A549 (cell line): Measurements from ENCODE around the gene TEX51. TPM values are rescaled to one million over a fixed set of nuclear protein-coding genes. Genes with fewer than 3 reads are reported as not detected.

Source experiments
- ATAC-seq, 2 experiments: fragments of 200-7000 bp in 1 of 2; fragments of >200 bp in 1 of 2; cut with Nextera tagmentation in 1 of 2; cut with Tn5 transposase in 1 of 2; 3 replicates each; pipeline versions ENCODE4 v1.8.0 to v1.9.1; 2018 to 2020; ENCODE audit warnings: mild to moderate bottlenecking in 1 of 2, moderate library complexity in 1 of 2
- CTCF ChIA-PET: fragments of 300-600 bp; sonication (Branson Sonifier 250); formaldehyde crosslinking; extraction: SDS; loops from one replicate; lab custom pipeline; 2021; ENCODE audit warnings: antibody characterized with exemption, inconsistent platforms; lab: Yijun Ruan, JAX
- POLR2A ChIA-PET: fragments of 350-600 bp; formaldehyde crosslinking; extraction: SDS; loops from one replicate; lab custom pipeline; 2021; ENCODE audit warnings: antibody characterized with exemption, inconsistent platforms; lab: Yijun Ruan, JAX
- DNase-seq, 2 experiments: peaks; one replicate each; pipeline versions ENCODE4 v3.0.0 to v3.0.0-alpha.2; 2011 to 2016; ENCODE audit warnings: low read depth in 1 of 2, low spot score in 1 of 2
- FAIRE-seq: peaks from 2 replicates; lab custom pipeline; 2011; peaks lifted over from hg19 to GRCh38; lab: Jason Lieb, UNC
- H3K27ac ChIP-seq, 2 experiments: fragments of >200 bp; sonication (Bioruptor Twin); formaldehyde crosslinking; 3 replicates each; pipeline ENCODE4 v1.5.1; 2016 to 2017
- H3K4me1 ChIP-seq: fragments of >200 bp; sonication (Bioruptor Twin); formaldehyde crosslinking; 3 replicates; pipeline ENCODE4 v1.6.1; 2016
- H3K4me2 ChIP-seq: fragments of >200 bp; sonication (Bioruptor Twin); formaldehyde crosslinking; 3 replicates; pipeline ENCODE4 v1.6.1; 2016
- H3K4me3 ChIP-seq: fragments of >200 bp; sonication (Bioruptor Twin); formaldehyde crosslinking; 3 replicates; pipeline ENCODE4 v1.5.1; 2016
- H3K9me3 ChIP-seq: fragments of >200 bp; sonication (Bioruptor Twin); formaldehyde crosslinking; 3 replicates; pipeline ENCODE4 v1.6.1; 2016
- BHLHE40 ChIP-seq: IDR thresholded peaks from 2 replicates; pipeline ENCODE4 v1.6.1; 2012; ENCODE audit warnings: low read depth, low read length, inconsistent platforms
- CBX8 ChIP-seq: fragments of 200-600 bp; sonication (generic); IDR thresholded peaks from 2 replicates; pipeline ENCODE4 v1.6.1; 2016
- CHD4 ChIP-seq: fragments of 200-600 bp; sonication (generic); IDR thresholded peaks from 2 replicates; pipeline ENCODE4 v1.6.1; 2016; ENCODE audit warnings: antibody characterized with exemption, mild to moderate bottlenecking, borderline replicate concordance
- CTCF ChIP-seq: fragments of >200 bp; sonication (Bioruptor Twin); formaldehyde crosslinking; IDR thresholded peaks from 3 replicates; pipeline ENCODE4 v1.5.1; 2016
- FOSL2 ChIP-seq, 2 experiments: fragments of 450-650 bp in 1 of 2; fragments of >200 bp in 1 of 2; sonication (Bioruptor Twin) in 1 of 2; formaldehyde crosslinking; IDR thresholded peaks; 2 replicates each; pipeline versions ENCODE4 v1.5.0 to v1.6.1; 2016 to 2020; ENCODE audit warnings: mild to moderate bottlenecking in 1 of 2, moderate library complexity in 1 of 2
- FOXS1 ChIP-seq: fragments of 250-450 bp; sonication (Bioruptor Pico); IDR thresholded peaks from 2 replicates; pipeline ENCODE4 v1.5.0; 2020; ENCODE audit warnings: mild to moderate bottlenecking, moderate library complexity
- GATA3 ChIP-seq: IDR thresholded peaks from 2 replicates; pipeline ENCODE4 v1.6.1; 2012; ENCODE audit warnings: borderline replicate concordance
- HMGXB4 ChIP-seq: fragments of 250-450 bp; sonication (Bioruptor Pico); IDR thresholded peaks from 2 replicates; pipeline ENCODE4 v1.5.0; 2021; ENCODE audit warnings: mild to moderate bottlenecking, moderate library complexity, borderline replicate concordance
- HOXA7 ChIP-seq: fragments of 250-450 bp; sonication (Bioruptor Pico); IDR thresholded peaks from 2 replicates; pipeline ENCODE4 v1.5.0; 2020; ENCODE audit warnings: mild to moderate bottlenecking, moderate library complexity
- HOXB13 ChIP-seq: fragments of 250-450 bp; sonication (Bioruptor Pico); IDR thresholded peaks from 2 replicates; pipeline ENCODE4 v1.5.0; 2020; ENCODE audit warnings: low read depth, mild to moderate bottlenecking, moderate library complexity
- JUN ChIP-seq, 2 experiments: fragments of >200 bp; sonication (Bioruptor Twin); formaldehyde crosslinking; IDR thresholded peaks; 2 replicates in 1 of 2; 3 replicates in 1 of 2; pipeline ENCODE4 v1.6.1; 2016 to 2017
- MAFK ChIP-seq: fragments of 450-650 bp; IDR thresholded peaks from 2 replicates; pipeline ENCODE4 v1.6.1; 2014; ENCODE audit not compliant: partially characterized antibody
- NPAS2 ChIP-seq: fragments of 250-450 bp; sonication (Bioruptor Pico); IDR thresholded peaks from 2 replicates; pipeline ENCODE4 v1.8.0; 2022; ENCODE audit warnings: mild to moderate bottlenecking, moderate library complexity, borderline replicate concordance
- NR3C1 ChIP-seq: fragments of >200 bp; sonication (Bioruptor Twin); formaldehyde crosslinking; IDR thresholded peaks from 3 replicates; pipeline ENCODE4 v1.6.1; 2017
- PHF8 ChIP-seq: fragments of 200-600 bp; sonication (generic); IDR thresholded peaks from 2 replicates; pipeline ENCODE4 v1.6.1; 2016; ENCODE audit warnings: low read depth, mild to moderate bottlenecking, antibody characterized with exemption, moderate library complexity, borderline replicate concordance
- POLR2A ChIP-seq: IDR thresholded peaks from 2 replicates; pipeline ENCODE4 v1.6.1; 2012; ENCODE audit warnings: mild to moderate bottlenecking, low read length
- RARB ChIP-seq: fragments of 250-450 bp; sonication (Bioruptor Pico); IDR thresholded peaks from 2 replicates; pipeline ENCODE4 v1.8.0; 2021; ENCODE audit warnings: mild to moderate bottlenecking, moderate library complexity
- REST ChIP-seq: fragments of 200-600 bp; sonication (generic); IDR thresholded peaks from 2 replicates; pipeline ENCODE4 v1.6.1; 2016; ENCODE audit warnings: antibody characterized with exemption, mild to moderate bottlenecking, moderate library complexity
- TFCP2L1 ChIP-seq: fragments of 250-450 bp; sonication (Bioruptor Pico); IDR thresholded peaks from 2 replicates; pipeline ENCODE4 v1.5.0; 2021; ENCODE audit warnings: mild to moderate bottlenecking
- TP53 ChIP-seq: fragments of 250-450 bp; sonication (Bioruptor Pico); IDR thresholded peaks from 2 replicates; pipeline ENCODE4 v1.5.0; 2021; ENCODE audit warnings: mild to moderate bottlenecking, moderate library complexity
- ZC3H11A ChIP-seq: fragments of 450-650 bp; IDR thresholded peaks from 2 replicates; pipeline ENCODE4 v1.6.1; 2014; ENCODE audit warnings: antibody characterized with exemption, mild to moderate bottlenecking
- ZFP36 ChIP-seq: fragments of 450-650 bp; IDR thresholded peaks from 2 replicates; pipeline ENCODE4 v1.6.1; 2014; ENCODE audit warnings: borderline replicate concordance; ENCODE audit not compliant: partially characterized antibody
- WGBS: methylation state at CpG from one replicate; pipeline ENCODE4 v1.1.6; 2017; ENCODE audit errors: missing lambda C conversion rate; 5-methylcytosine and 5-hydroxymethylcytosine counted together
- polyA plus RNA-seq, 4 experiments: library from polyadenylated mRNA; depleted of rRNA in 3 of 4; stranded (reverse); fragments of >200 nt; fragmentation: RNase III in 1 of 4; extraction: RNeasy Plus Mini Kit Qiagen cat#74134 plus additional on column Dnase treatment in 1 of 4; gene quantifications; 2 replicates in 3 of 4; 3 replicates in 1 of 4; pipeline ENCODE4 v1.2.3, GENCODE V29; 2011 to 2017

Gene TEX51
- polyA plus RNA-seq, 2 of the 4 experiments (the other 2 are of a cell fraction) = not detected

- POLR2A ChIA-PET = no interaction called here
- no peak overlapping the region for H3K4me2 ChIP-seq
- CTCF ChIA-PET = interaction anchor here (1.0 kb wide), 1 partner anchor 10 kb away, joined by 4 read pairs; the partner anchor contains the start of gene TEX51
- no peaks in the 10 kb centered on the region for H3K9me3 ChIP-seq
- H3K4me1 ChIP-seq = no peaks in the 10 kb centered on the region
- no peak overlapping the region for H3K27ac ChIP-seq
- FAIRE-seq (no peak), ATAC-seq (no peak), DNase-seq (no peak)
- H3K4me3 ChIP-seq = no peak overlapping the region
- 69% methylated on average over 6 of the region's 6 CpGs for WGBS
- TF ChIP-seq ZFP36 = no peak
- no peak for TF ChIP-seq REST
- no peak for TF ChIP-seq TP53 (CRISPR knock-in tag)
- no peak for TF ChIP-seq CTCF
- TF ChIP-seq HOXA7 (CRISPR knock-in tag) = no peak
- no peak for TF ChIP-seq BHLHE40
- TF ChIP-seq HOXB13 (CRISPR knock-in tag) = no peak
- TF ChIP-seq MAFK = no peak
- no peak for TF ChIP-seq FOXS1 (CRISPR knock-in tag)
- TF ChIP-seq GATA3 = no peak
- TF ChIP-seq RARB (CRISPR knock-in tag) = no peak
- no peak for TF ChIP-seq JUN (IDR thresholded peaks at IDR 0.05)
- TF ChIP-seq FOSL2 (IDR thresholded peaks at IDR 0.05) = no peak
- TF ChIP-seq FOSL2 (CRISPR knock-in tag; IDR thresholded peaks at IDR 0.05) = no peak
Observed at GRCh38 chr2:126888046-126888445, 10.6 kb upstream of the TEX51 start.

GRCh38 chr2:126889071-126889470 lies 9.6 kb upstream of the TEX51 start:
- POLR2A ChIA-PET = no interaction called here
- CTCF ChIA-PET = no interaction called here
- no peak for FAIRE-seq
- TF ChIP-seq PHF8 = no peak
- Histone ChIP-seq H3K4me3 (no peak overlapping the region), H3K27ac (no peak overlapping the region), H3K4me2 (no peak overlapping the region), H3K4me1 (no peaks in the 10 kb centered on the region), H3K9me3 (no peaks in the 10 kb centered on the region)
- DNase-seq = no peak
- WGBS = 51% methylated on average over 8 of the region's 9 CpGs
- ATAC-seq = no peak

- ATAC-seq (no peak), DNase-seq (no peak), FAIRE-seq (no peak)
- Histone ChIP-seq H3K27ac (no peak overlapping the region), H3K4me3 (no peak overlapping the region), H3K9me3 (no peaks in the 10 kb centered on the region), H3K4me1 (no peaks in the 10 kb centered on the region), H3K4me2 (no peak overlapping the region)
- 30% methylated on average over 8 of the region's 8 CpGs for WGBS
- CTCF ChIA-PET = no interaction called here
- POLR2A ChIA-PET = no interaction called here
- no peak for TF ChIP-seq NPAS2 (CRISPR knock-in tag)
- no peak for TF ChIP-seq TP53 (CRISPR knock-in tag)
- TF ChIP-seq HMGXB4 (CRISPR knock-in tag) = no peak
- TF ChIP-seq TFCP2L1 = no peak
- no peak for TF ChIP-seq JUN (IDR thresholded peaks at IDR 0.05)
- no peak for TF ChIP-seq CTCF
- no peak for TF ChIP-seq ZFP36
- TF ChIP-seq CBX8 = no peak
- no peak for TF ChIP-seq CHD4
- no peak for TF ChIP-seq GATA3
- no peak for TF ChIP-seq NR3C1
- no peak for TF ChIP-seq POLR2A
- TF ChIP-seq HOXB13 (CRISPR knock-in tag) = no peak
- no peak for TF ChIP-seq ZC3H11A
Observed at GRCh38 chr2:126889496-126890135, 9.1 kb upstream of the TEX51 start.
